Measurements from ENCODE around the gene FBXO28. TPM values are rescaled to one million over a fixed set of nuclear protein-coding genes. Genes with fewer than 3 reads are reported as not detected.

FBXO28 gene
- total RNA-seq, 1 donor from 2014 or later, result 32.6 TPM

GRCh38 chr1:224108991-224109390, 4.9 kb upstream of the FBXO28 start:
- TF ChIP-seq EZH2 (IDR thresholded peaks at IDR 0.05; ENCODE audit: insufficient read depth, low read length), result no peak
- no peak for TF ChIP-seq CTCF (IDR thresholded peaks at IDR 0.05; ENCODE audit: insufficient read depth, low read depth, low read length)
- H3K27me3 Mint-ChIP-seq (ENCODE audit: low read depth, unreplicated experiment), result peaks cover 2% of the 10 kb centered on the region
- no peaks in the 10 kb centered on the region for H3K27me3 ChIP-seq (ENCODE audit: insufficient read depth, low read length)
- no peak overlapping the region for H3K4me2 ChIP-seq (ENCODE audit: low read length)
- no peak overlapping the region for H3K9ac ChIP-seq (ENCODE audit: low read length)
- H3K27ac ChIP-seq (ENCODE audit: low read depth, low read length), result no peak overlapping the region
- H2AFZ ChIP-seq (ENCODE audit: low read depth, low read length), result no peak overlapping the region
- H3K4me3 Mint-ChIP-seq (ENCODE audit: unreplicated experiment), result no peak overlapping the region
- H3K4me3 ChIP-seq (ENCODE audit: insufficient read depth, low read depth, low read length), result no peak overlapping the region
- H4K20me1 ChIP-seq (ENCODE audit: insufficient read depth, low read length), result no peaks in the 10 kb centered on the region
- no peaks in the 10 kb centered on the region for H3K36me3 ChIP-seq (ENCODE audit: insufficient read depth, low read length)
- H3K36me3 Mint-ChIP-seq (ENCODE audit: low read depth, unreplicated experiment), result no peaks in the 10 kb centered on the region
- no peak overlapping the region for H3K27ac Mint-ChIP-seq (ENCODE audit: unreplicated experiment)
- no peaks in the 10 kb centered on the region for H3K4me1 Mint-ChIP-seq (ENCODE audit: low read depth, unreplicated experiment)
- H3K9me3 ChIP-seq (ENCODE audit: insufficient read depth, low read depth, low read length), result no peaks in the 10 kb centered on the region
- H3K79me2 ChIP-seq (ENCODE audit: insufficient read depth, low read length), result peaks cover 5% of the 10 kb centered on the region
- DNase-seq (ENCODE audit: low read depth) (no peak), FAIRE-seq (no peak)
- H3K4me1 ChIP-seq (ENCODE audit: insufficient read depth, low read length), result no peaks in the 10 kb centered on the region
- H3K9me3 Mint-ChIP-seq (ENCODE audit: unreplicated experiment), result no peaks in the 10 kb centered on the region

GRCh38 chr1:224109981-224110380, 3.9 kb upstream of the FBXO28 start:
- no peaks in the 10 kb centered on the region for H3K9me3 ChIP-seq (ENCODE audit: insufficient read depth, low read depth, low read length)
- H3K79me2 ChIP-seq (ENCODE audit: insufficient read depth, low read length), result peaks cover 15% of the 10 kb centered on the region
- TF ChIP-seq CTCF (IDR thresholded peaks at IDR 0.05; ENCODE audit: insufficient read depth, low read depth, low read length), result no peak
- no peak for TF ChIP-seq EZH2 (IDR thresholded peaks at IDR 0.05; ENCODE audit: insufficient read depth, low read length)
- no peaks in the 10 kb centered on the region for H3K4me1 ChIP-seq (ENCODE audit: insufficient read depth, low read length)
- Mint-ChIP-seq H3K9me3 (ENCODE audit: unreplicated experiment) (no peaks in the 10 kb centered on the region), H3K4me3 (ENCODE audit: unreplicated experiment) (no peak overlapping the region), H3K4me1 (ENCODE audit: low read depth, unreplicated experiment) (no peaks in the 10 kb centered on the region), H3K27me3 (ENCODE audit: low read depth, unreplicated experiment) (peaks cover 2% of the 10 kb centered on the region), H3K36me3 (ENCODE audit: low read depth, unreplicated experiment) (no peaks in the 10 kb centered on the region), H3K27ac (ENCODE audit: unreplicated experiment) (no peak overlapping the region)
- no peaks in the 10 kb centered on the region for H4K20me1 ChIP-seq (ENCODE audit: insufficient read depth, low read length)
- H3K36me3 ChIP-seq (ENCODE audit: insufficient read depth, low read length), result no peaks in the 10 kb centered on the region
- no peak overlapping the region for H3K27ac ChIP-seq (ENCODE audit: low read depth, low read length)
- FAIRE-seq (no peak), DNase-seq (ENCODE audit: low read depth) (no peak)
- no peak overlapping the region for H2AFZ ChIP-seq (ENCODE audit: low read depth, low read length)
- no peak overlapping the region for H3K9ac ChIP-seq (ENCODE audit: low read length)
- no peak overlapping the region for H3K4me2 ChIP-seq (ENCODE audit: low read length)
- no peaks in the 10 kb centered on the region for H3K27me3 ChIP-seq (ENCODE audit: insufficient read depth, low read length)
- H3K4me3 ChIP-seq (ENCODE audit: insufficient read depth, low read depth, low read length), result no peak overlapping the region

GRCh38 chr1:224113005-224113404, 906 bp upstream of the FBXO28 start:
- no peak for TF ChIP-seq CTCF (IDR thresholded peaks at IDR 0.05; ENCODE audit: insufficient read depth, low read depth, low read length)
- TF ChIP-seq EZH2 (IDR thresholded peaks at IDR 0.05; ENCODE audit: insufficient read depth, low read length), result no peak
- H3K4me1 Mint-ChIP-seq (ENCODE audit: low read depth, unreplicated experiment), result peaks cover 6% of the 10 kb centered on the region

More at GRCh38 chr1:224113005-224113404, 906 bp upstream of the FBXO28 start:
- H3K27ac ChIP-seq (ENCODE audit: low read depth, low read length), result no peak overlapping the region
- H3K4me1 ChIP-seq (ENCODE audit: insufficient read depth, low read length), result peaks cover 9% of the 10 kb centered on the region
- peaks cover 20% of the 10 kb centered on the region for H4K20me1 ChIP-seq (ENCODE audit: insufficient read depth, low read length)
- no peak overlapping the region for H3K4me2 ChIP-seq (ENCODE audit: low read length)
- no peak overlapping the region for H3K9ac ChIP-seq (ENCODE audit: low read length)
- Mint-ChIP-seq H3K9me3 (ENCODE audit: unreplicated experiment) (no peaks in the 10 kb centered on the region), H3K27me3 (ENCODE audit: low read depth, unreplicated experiment) (no peaks in the 10 kb centered on the region), H3K27ac (ENCODE audit: unreplicated experiment) (no peak overlapping the region), H3K36me3 (ENCODE audit: low read depth, unreplicated experiment) (no peaks in the 10 kb centered on the region), H3K4me3 (ENCODE audit: unreplicated experiment) (peak overlapping the region; percentile 93)
- no peak for FAIRE-seq
- H3K27me3 ChIP-seq (ENCODE audit: insufficient read depth, low read length), result no peaks in the 10 kb centered on the region
- no peaks in the 10 kb centered on the region for H3K36me3 ChIP-seq (ENCODE audit: insufficient read depth, low read length)
- H3K79me2 ChIP-seq (ENCODE audit: insufficient read depth, low read length), result peaks cover 44% of the 10 kb centered on the region
- H3K9me3 ChIP-seq (ENCODE audit: insufficient read depth, low read depth, low read length), result no peaks in the 10 kb centered on the region
- no peak overlapping the region for H2AFZ ChIP-seq (ENCODE audit: low read depth, low read length)
- DNase-seq (ENCODE audit: low read depth), result no peak
- no peak overlapping the region for H3K4me3 ChIP-seq (ENCODE audit: insufficient read depth, low read depth, low read length)

All from astrocyte (in vitro differentiated cells and primary cell).